Stimulated activated CD8-positive, alpha-beta memory T cell treated with anti-CD3 and anti-CD28 coated beads, Interleukin-4, amount 100 ng/mL, for 24 hours (primary cell): Measurements from ENCODE around the gene SLC25A14.
A peak's percentile ranks its signal among the peaks of the same experiment; 100 is the strongest.
"Not testable (repeated sequence)": the region's sequence is repeated elsewhere in the genome, so short reads cannot be mapped to it uniquely, and the experiment has no call there.

Experiments
- DNase-seq: peaks from one replicate; pipeline ENCODE4 v3.0.0-alpha.2; 2020; ENCODE audit warnings: low read depth

Gene SLC25A14

GRCh38 chrX:130339408-130340222 lies at the start of gene SLC25A14:
Gene SLC25A14 (plus strand): TSS chrX:130339919. CDS start chrX:130340279, 360 bp downstream.
- peak; percentile 52 for DNase-seq

GRCh38 chrX:130295519-130296296 lies 44.0 kb upstream of the SLC25A14 start:
- no peak for DNase-seq

- no peak for DNase-seq
Measured at GRCh38 chrX:130296297-130296678, 43.4 kb upstream of the SLC25A14 start.

- no peak for DNase-seq
Measured at GRCh38 chrX:130296743-130297142, 43.0 kb upstream of the SLC25A14 start.

GRCh38 chrX:130299279-130300009 lies 40.3 kb upstream of the SLC25A14 start:
- DNase-seq: no peak

- DNase-seq: no peak
Measured at GRCh38 chrX:130300010-130300282, 39.8 kb upstream of the SLC25A14 start.

- DNase-seq: no peak
Measured at GRCh38 chrX:130301405-130301804, 38.3 kb upstream of the SLC25A14 start.

GRCh38 chrX:130301977-130302376 lies 37.7 kb upstream of the SLC25A14 start:
- DNase-seq: no peak

GRCh38 chrX:130304587-130305368 lies 34.9 kb upstream of the SLC25A14 start:
- DNase-seq: no peak

GRCh38 chrX:130319886-130320285 lies 19.8 kb upstream of the SLC25A14 start:
- DNase-seq: not testable (repeated sequence)

- no peak for DNase-seq
Measured at GRCh38 chrX:130321550-130321949, 18.2 kb upstream of the SLC25A14 start.

GRCh38 chrX:130330146-130330545 lies 9.6 kb upstream of the SLC25A14 start:
- no peak for DNase-seq

GRCh38 chrX:130330706-130331105 lies 9.0 kb upstream of the SLC25A14 start:
- DNase-seq: no peak

- no peak for DNase-seq
Measured at GRCh38 chrX:130336531-130336930, 3.2 kb upstream of the SLC25A14 start.

- DNase-seq: not testable (repeated sequence)
Measured at GRCh38 chrX:130338869-130339268, 850 bp upstream of the SLC25A14 start.

- DNase-seq: no peak
Measured at GRCh38 chrX:130340271-130340670, 552 bp downstream of the SLC25A14 start.

- DNase-seq: no peak
Measured at GRCh38 chrX:130343411-130343810, 3.7 kb downstream of the SLC25A14 start.

- no peak for DNase-seq
Measured at GRCh38 chrX:130347321-130347720, 7.6 kb downstream of the SLC25A14 start.

- DNase-seq: no peak
Measured at GRCh38 chrX:130351567-130351966, 11.8 kb downstream of the SLC25A14 start.

- DNase-seq: not testable (repeated sequence)
Measured at GRCh38 chrX:130352050-130352449, 12.3 kb downstream of the SLC25A14 start.

GRCh38 chrX:130376077-130376476 lies 36.4 kb downstream of the SLC25A14 start:
- DNase-seq: no peak
